Left ventricle myocardium inferior (tissue), 1 donor: Measurements from ENCODE around the gene RREB1. TPM values are rescaled to one million over a fixed set of nuclear protein-coding genes. Genes with fewer than 3 reads are reported as not detected.

Source experiments
- DNase-seq: peaks from one replicate; pipeline ENCODE4 v3.0.0-alpha.2; 2020
- H3K27ac ChIP-seq: fragments of 200-600 bp; replicated peaks from 2 replicates; pipeline ENCODE4 v1.8.0; 2021
- H3K27me3 ChIP-seq: fragments of 200-600 bp; 2 replicates; pipeline ENCODE4 v1.8.0; 2021; ENCODE audit warnings: low read depth
- H3K36me3 ChIP-seq: fragments of 200-600 bp; 2 replicates; pipeline ENCODE4 v1.8.0; 2021
- H3K4me1 ChIP-seq: fragments of 200-600 bp; 2 replicates; pipeline ENCODE4 v1.8.0; 2021
- H3K4me3 ChIP-seq: fragments of 200-600 bp; 2 replicates; pipeline ENCODE4 v1.8.0; 2021; ENCODE audit warnings: mild to moderate bottlenecking, moderate library complexity
- H3K9me3 ChIP-seq: fragments of 200-600 bp; replicated peaks from 2 replicates; pipeline ENCODE4 v1.8.0; 2021
- CTCF ChIP-seq: fragments of 200-600 bp; IDR thresholded peaks from 2 replicates; pipeline ENCODE4 v1.8.0; 2021; ENCODE audit warnings: antibody characterized with exemption, mild to moderate bottlenecking, borderline replicate concordance
- intact Hi-C: fragments of 100-400 bp; cut with micrococcal nuclease; formaldehyde crosslinking; loops from one replicate; pipeline ENCODE4 v1.11.0; 2022
- total RNA-seq: library from RNA; stranded (reverse); fragmentation: NEBNext Ultra II Directional; extraction: Animal tissue kit (Norgen Biotek cat#: 25700); gene quantifications from one replicate; pipeline ENCODE4 v1.2.1, GENCODE V29; 2021
- donor health status: DM: no; HTN: yes; CAD: no; lungs with severe emphysema.

The RREB1 gene
- total RNA-seq, 1 donor from 2014 or later = 33.3 TPM

DNA sequence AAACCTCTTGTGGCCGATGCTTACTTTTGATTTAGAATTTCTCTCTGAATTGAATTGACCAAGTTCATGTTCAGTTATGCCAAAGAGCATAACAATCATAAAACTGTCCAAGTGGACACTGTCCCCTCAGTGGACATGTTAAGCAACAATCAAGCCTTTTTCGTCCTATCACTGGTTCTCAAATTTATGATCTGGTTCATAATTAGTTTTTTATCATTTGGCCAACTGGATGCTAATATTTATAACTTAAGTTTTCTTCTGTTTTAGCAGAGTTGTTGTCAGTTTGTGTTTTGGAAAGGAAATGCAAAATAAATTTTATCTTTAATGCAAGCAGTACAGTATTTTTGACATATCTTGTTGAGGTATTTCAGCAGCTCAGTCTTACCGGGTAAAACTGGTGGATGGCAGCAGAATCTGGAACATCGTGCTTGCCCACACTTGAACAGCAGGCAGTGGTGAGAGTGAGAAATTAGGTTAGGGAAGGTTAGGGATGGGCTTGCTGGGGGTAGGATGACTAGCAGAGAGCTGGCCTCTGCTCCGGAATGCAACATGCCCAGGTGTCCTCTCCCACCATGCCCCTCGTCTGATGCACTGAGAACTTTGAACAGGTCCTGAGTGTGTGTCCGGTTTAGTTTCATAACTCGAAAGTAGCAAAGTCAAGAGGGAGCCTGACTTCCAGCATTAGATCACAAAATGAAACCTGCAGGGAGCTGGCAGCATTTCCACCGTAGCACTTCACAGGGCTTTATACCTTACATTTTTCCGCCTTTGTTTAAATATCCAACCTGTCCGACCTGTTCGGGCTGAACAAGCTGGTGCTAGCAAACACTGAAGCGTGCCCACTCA lies 93.1 kb downstream of the RREB1 start:
- no peak for DNase-seq
- H3K36me3 ChIP-seq = peaks cover 34% of the 10 kb centered on the region
- TF ChIP-seq CTCF = no peak
- H3K27ac ChIP-seq = no peak overlapping the region
- H3K4me1 ChIP-seq = peaks cover 27% of the 10 kb centered on the region
- H3K9me3 ChIP-seq = no peaks in the 10 kb centered on the region
- no peak overlapping the region for H3K4me3 ChIP-seq
- H3K27me3 ChIP-seq = no peaks in the 10 kb centered on the region
- intact Hi-C loops = no loop called here

- H3K36me3 ChIP-seq = peaks cover 35% of the 10 kb centered on the region
- intact Hi-C loops = no loop called here
- H3K9me3 ChIP-seq = no peaks in the 10 kb centered on the region
- no peaks in the 10 kb centered on the region for H3K27me3 ChIP-seq
- H3K4me3 ChIP-seq = no peak overlapping the region
- H3K4me1 ChIP-seq = peaks cover 21% of the 10 kb centered on the region
- peak overlapping the region; percentile 51 for H3K27ac ChIP-seq
- no peak for DNase-seq
- no peak for TF ChIP-seq CTCF
These were observed 93.6 kb downstream of the RREB1 start for GRCh38 chr6:7201444-7201731.

DNA sequence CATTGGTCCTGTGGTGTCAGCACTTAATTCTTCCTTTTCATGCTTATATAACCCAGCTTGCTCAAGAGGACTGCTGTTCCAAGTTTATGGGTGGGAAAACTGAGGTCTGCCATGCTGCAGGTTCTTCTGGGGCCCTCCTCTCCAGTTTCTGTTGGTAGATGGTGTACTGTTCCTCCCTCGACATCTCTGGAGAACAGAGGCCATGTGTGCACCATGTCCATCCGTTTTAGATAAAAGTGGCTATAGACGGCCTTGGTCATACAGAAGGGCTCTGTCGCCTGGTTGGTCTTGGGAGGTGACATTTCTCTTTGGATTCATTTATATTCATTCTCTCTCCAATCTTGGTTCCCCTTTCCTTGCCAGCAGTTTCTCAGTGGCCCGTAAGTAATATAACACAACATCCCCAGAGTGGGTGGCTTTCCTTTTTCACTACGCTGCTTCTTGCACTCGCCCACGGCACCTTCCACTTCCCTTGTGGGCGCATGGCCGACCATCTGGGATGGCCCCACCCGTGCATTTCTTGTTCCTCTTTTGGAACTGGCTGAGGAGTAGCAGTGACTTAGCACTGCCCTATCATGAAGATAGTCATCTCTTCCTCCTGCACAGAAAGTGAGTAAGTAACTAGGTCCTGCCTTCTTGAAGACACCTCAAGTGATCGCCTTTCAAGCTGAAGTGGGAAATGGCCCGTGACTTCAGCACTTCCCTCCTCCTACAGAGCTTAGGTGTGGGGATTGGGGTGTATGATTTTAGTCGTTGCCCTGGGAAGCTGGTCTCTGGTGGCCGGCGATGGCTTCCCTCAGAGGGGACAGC lies 94.2 kb downstream of the RREB1 start:
- H3K4me3 ChIP-seq = no peak overlapping the region
- peak overlapping the region; percentile 51 for H3K27ac ChIP-seq
- no peaks in the 10 kb centered on the region for H3K9me3 ChIP-seq
- TF ChIP-seq CTCF = no peak
- DNase-seq = peak; percentile 52
- peaks cover 15% of the 10 kb centered on the region for H3K4me1 ChIP-seq
- intact Hi-C loops = no loop called here
- peaks cover 37% of the 10 kb centered on the region for H3K36me3 ChIP-seq
- no peaks in the 10 kb centered on the region for H3K27me3 ChIP-seq

GRCh38 chr6:7202950-7203349 lies 95.2 kb downstream of the RREB1 start:
- Histone ChIP-seq H3K27ac (peak overlapping the region; percentile 51), H3K9me3 (no peaks in the 10 kb centered on the region), H3K27me3 (no peaks in the 10 kb centered on the region), H3K4me1 (peaks cover 21% of the 10 kb centered on the region), H3K36me3 (peaks cover 36% of the 10 kb centered on the region), H3K4me3 (no peak overlapping the region)
- no peak for DNase-seq
- no peak for TF ChIP-seq CTCF
- intact Hi-C loops = no loop called here

DNA sequence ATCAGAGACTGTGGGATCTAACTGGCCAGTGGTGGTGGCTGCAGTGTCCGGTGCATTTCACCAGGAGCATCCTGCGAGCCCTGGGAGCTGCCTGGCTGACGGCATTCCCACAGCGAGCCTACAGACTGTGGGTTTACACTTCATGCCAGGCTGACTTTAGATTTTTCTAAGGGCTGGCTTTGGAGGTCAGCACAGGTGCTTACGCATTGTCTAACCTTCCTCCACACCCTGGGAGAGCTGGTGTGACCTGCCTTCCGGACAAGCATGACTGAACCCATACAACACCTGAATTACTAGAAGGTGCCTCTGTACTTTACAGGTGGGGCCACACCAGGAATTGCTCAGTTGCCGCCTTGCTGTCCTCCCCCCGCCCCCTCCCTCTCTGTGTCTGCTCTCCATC lies 96.2 kb downstream of the RREB1 start:
- intact Hi-C loops = no loop called here
- no peak for DNase-seq
- H3K4me1 ChIP-seq = peaks cover 26% of the 10 kb centered on the region
- no peak overlapping the region for H3K4me3 ChIP-seq
- no peak overlapping the region for H3K27ac ChIP-seq
- no peaks in the 10 kb centered on the region for H3K9me3 ChIP-seq
- no peaks in the 10 kb centered on the region for H3K27me3 ChIP-seq
- TF ChIP-seq CTCF = no peak
- H3K36me3 ChIP-seq = peaks cover 30% of the 10 kb centered on the region
